Measurements from ENCODE around the gene SNX8.

DNA sequence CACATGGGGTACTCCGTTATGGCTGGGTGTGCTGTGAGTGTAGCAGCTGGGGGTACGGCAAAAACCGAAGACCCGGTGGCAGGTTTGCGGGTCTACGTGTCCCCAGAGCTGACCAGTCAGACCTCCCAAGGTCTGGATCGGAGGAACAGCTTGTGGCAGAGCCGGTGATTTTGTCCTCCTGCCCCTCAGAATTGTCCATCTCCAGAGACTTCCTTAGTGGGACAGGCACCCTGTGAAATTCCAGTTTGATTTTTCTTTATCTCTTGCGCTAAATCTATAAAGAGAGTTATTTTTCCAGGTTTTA, 41.4 kb upstream of the SNX8 start:
- TF ChIP-seq SRF (IDR thresholded peaks at IDR 0.05; ENCODE audit: low read depth, low read length): no peak
- TF ChIP-seq CREB1 (IDR thresholded peaks at IDR 0.05): no peak
- TF ChIP-seq CREB1 (CRISPR knock-in tag; IDR thresholded peaks at IDR 0.05): no peak
- TF ChIP-seq JUN (CRISPR knock-in tag; IDR thresholded peaks at IDR 0.05): no peak
- TF ChIP-seq HNRNPK (IDR thresholded peaks at IDR 0.05; ENCODE audit: low read depth, low read length, poor library complexity, severe bottlenecking): no peak
- TF ChIP-seq, protein P1, sequence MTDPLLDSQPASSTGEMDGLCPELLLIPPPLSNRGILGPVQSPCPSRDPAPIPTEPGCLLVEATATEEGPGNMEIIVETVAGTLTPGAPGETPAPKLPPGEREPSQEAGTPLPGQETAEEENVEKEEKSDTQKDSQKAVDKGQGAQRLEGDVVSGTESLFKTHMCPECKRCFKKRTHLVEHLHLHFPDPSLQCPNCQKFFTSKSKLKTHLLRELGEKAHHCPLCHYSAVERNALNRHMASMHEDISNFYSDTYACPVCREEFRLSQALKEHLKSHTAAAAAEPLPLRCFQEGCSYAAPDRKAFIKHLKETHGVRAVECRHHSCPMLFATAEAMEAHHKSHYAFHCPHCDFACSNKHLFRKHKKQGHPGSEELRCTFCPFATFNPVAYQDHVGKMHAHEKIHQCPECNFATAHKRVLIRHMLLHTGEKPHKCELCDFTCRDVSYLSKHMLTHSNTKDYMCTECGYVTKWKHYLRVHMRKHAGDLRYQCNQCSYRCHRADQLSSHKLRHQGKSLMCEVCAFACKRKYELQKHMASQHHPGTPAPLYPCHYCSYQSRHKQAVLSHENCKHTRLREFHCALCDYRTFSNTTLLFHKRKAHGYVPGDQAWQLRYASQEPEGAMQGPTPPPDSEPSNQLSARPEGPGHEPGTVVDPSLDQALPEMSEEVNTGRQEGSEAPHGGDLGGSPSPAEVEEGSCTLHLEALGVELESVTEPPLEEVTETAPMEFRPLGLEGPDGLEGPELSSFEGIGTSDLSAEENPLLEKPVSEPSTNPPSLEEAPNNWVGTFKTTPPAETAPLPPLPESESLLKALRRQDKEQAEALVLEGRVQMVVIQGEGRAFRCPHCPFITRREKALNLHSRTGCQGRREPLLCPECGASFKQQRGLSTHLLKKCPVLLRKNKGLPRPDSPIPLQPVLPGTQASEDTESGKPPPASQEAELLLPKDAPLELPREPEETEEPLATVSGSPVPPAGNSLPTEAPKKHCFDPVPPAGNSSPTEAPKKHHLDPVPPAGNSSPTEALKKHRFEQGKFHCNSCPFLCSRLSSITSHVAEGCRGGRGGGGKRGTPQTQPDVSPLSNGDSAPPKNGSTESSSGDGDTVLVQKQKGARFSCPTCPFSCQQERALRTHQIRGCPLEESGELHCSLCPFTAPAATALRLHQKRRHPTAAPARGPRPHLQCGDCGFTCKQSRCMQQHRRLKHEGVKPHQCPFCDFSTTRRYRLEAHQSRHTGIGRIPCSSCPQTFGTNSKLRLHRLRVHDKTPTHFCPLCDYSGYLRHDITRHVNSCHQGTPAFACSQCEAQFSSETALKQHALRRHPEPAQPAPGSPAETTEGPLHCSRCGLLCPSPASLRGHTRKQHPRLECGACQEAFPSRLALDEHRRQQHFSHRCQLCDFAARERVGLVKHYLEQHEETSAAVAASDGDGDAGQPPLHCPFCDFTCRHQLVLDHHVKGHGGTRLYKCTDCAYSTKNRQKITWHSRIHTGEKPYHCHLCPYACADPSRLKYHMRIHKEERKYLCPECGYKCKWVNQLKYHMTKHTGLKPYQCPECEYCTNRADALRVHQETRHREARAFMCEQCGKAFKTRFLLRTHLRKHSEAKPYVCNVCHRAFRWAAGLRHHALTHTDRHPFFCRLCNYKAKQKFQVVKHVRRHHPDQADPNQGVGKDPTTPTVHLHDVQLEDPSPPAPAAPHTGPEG (CRISPR knock-in tag; IDR thresholded peaks at IDR 0.05): no peak
- no peak for TF ChIP-seq KAT8 (CRISPR knock-in tag; IDR thresholded peaks at IDR 0.05)
- TF ChIP-seq HDAC6 (IDR thresholded peaks at IDR 0.05; ENCODE audit: low read depth, low read length): no peak
- TF ChIP-seq ETV6 (CRISPR knock-in tag; conservative IDR thresholded peaks at IDR 0.05): no peak
- TF ChIP-seq, protein P2, sequence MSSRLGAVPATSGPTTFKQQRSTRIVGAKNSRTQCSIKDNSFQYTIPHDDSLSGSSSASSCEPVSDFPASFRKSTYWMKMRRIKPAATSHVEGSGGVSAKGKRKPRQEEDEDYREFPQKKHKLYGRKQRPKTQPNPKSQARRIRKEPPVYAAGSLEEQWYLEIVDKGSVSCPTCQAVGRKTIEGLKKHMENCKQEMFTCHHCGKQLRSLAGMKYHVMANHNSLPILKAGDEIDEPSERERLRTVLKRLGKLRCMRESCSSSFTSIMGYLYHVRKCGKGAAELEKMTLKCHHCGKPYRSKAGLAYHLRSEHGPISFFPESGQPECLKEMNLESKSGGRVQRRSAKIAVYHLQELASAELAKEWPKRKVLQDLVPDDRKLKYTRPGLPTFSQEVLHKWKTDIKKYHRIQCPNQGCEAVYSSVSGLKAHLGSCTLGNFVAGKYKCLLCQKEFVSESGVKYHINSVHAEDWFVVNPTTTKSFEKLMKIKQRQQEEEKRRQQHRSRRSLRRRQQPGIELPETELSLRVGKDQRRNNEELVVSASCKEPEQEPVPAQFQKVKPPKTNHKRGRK (CRISPR knock-in tag; IDR thresholded peaks at IDR 0.05): no peak
- TF ChIP-seq MAZ (IDR thresholded peaks at IDR 0.05; ENCODE audit: borderline replicate concordance, low read depth, low read length): no peak
- TF ChIP-seq MAZ (CRISPR knock-in tag; IDR thresholded peaks at IDR 0.05; ENCODE audit: low read depth): no peak
- TF ChIP-seq, protein P3, sequence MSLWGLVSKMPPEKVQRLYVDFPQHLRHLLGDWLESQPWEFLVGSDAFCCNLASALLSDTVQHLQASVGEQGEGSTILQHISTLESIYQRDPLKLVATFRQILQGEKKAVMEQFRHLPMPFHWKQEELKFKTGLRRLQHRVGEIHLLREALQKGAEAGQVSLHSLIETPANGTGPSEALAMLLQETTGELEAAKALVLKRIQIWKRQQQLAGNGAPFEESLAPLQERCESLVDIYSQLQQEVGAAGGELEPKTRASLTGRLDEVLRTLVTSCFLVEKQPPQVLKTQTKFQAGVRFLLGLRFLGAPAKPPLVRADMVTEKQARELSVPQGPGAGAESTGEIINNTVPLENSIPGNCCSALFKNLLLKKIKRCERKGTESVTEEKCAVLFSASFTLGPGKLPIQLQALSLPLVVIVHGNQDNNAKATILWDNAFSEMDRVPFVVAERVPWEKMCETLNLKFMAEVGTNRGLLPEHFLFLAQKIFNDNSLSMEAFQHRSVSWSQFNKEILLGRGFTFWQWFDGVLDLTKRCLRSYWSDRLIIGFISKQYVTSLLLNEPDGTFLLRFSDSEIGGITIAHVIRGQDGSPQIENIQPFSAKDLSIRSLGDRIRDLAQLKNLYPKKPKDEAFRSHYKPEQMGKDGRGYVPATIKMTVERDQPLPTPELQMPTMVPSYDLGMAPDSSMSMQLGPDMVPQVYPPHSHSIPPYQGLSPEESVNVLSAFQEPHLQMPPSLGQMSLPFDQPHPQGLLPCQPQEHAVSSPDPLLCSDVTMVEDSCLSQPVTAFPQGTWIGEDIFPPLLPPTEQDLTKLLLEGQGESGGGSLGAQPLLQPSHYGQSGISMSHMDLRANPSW (CRISPR knock-in tag; IDR thresholded peaks at IDR 0.05; ENCODE audit: borderline replicate concordance): no peak
- no peak for TF ChIP-seq HDAC2 (CRISPR knock-in tag; IDR thresholded peaks at IDR 0.05)
- TF ChIP-seq, protein P4, sequence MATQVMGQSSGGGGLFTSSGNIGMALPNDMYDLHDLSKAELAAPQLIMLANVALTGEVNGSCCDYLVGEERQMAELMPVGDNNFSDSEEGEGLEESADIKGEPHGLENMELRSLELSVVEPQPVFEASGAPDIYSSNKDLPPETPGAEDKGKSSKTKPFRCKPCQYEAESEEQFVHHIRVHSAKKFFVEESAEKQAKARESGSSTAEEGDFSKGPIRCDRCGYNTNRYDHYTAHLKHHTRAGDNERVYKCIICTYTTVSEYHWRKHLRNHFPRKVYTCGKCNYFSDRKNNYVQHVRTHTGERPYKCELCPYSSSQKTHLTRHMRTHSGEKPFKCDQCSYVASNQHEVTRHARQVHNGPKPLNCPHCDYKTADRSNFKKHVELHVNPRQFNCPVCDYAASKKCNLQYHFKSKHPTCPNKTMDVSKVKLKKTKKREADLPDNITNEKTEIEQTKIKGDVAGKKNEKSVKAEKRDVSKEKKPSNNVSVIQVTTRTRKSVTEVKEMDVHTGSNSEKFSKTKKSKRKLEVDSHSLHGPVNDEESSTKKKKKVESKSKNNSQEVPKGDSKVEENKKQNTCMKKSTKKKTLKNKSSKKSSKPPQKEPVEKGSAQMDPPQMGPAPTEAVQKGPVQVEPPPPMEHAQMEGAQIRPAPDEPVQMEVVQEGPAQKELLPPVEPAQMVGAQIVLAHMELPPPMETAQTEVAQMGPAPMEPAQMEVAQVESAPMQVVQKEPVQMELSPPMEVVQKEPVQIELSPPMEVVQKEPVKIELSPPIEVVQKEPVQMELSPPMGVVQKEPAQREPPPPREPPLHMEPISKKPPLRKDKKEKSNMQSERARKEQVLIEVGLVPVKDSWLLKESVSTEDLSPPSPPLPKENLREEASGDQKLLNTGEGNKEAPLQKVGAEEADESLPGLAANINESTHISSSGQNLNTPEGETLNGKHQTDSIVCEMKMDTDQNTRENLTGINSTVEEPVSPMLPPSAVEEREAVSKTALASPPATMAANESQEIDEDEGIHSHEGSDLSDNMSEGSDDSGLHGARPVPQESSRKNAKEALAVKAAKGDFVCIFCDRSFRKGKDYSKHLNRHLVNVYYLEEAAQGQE (IDR thresholded peaks at IDR 0.05; ENCODE audit: borderline replicate concordance in 1 of 2, low read depth in 1 of 2, low read length in 2 of 2): no peak
- no peak for TF ChIP-seq HCFC1 (IDR thresholded peaks at IDR 0.05; ENCODE audit: low read depth, low read length)

All from HepG2 (cell line).